ENCODE results near the gene TXLNB.
"Not testable (repeated sequence)": the region's sequence is repeated elsewhere in the genome, so short reads cannot be mapped to it uniquely, and the experiment has no call there.

The TXLNB gene

DNA sequence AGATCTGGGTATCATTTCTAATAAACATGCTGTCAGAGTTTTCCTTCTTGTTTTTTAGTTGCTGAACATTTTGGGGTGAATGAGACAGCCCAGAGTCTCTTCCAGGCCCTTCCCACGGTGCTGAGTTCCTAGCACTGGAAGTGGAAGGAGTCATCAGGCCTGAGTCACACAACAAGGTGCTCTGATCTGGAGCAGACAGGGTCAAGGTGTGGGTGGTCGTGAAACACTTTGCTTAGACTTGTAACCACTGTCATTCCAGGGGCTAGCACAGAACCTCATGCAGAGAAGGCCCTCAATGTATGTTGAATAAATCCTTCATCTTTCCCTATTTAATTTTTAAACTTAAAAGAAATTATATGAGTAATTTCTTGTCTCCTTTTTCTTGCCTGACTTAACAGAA is 60.6 kb downstream of the TXLNB start:
- H3K79me2 ChIP-seq (ENCODE audit: insufficient read depth, low read length): no peaks in the 10 kb centered on the region

DNA sequence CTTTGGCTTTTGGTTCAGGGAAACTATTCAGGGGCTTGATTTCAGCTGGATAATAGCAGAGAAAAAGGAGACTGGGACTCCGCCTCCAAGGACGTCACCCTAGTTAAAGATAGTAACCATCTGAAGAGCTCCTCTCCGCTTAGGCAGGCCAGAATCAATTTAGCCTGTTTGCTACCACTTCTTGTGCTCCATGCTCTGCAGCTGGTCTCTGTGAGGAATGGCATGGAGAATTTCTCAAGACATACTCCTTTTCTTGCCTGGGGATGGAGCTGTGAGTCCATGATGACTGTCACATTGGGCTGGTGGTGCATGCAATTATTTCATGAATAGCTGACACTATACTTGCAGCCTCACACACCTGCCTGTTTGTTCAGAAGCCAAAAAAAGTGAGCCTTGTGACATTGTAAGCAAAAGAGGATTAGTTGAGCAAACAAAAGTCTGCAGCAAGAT is 61.4 kb downstream of the TXLNB start:
- Histone ChIP-seq H3K9me2 (ENCODE audit: low read depth, low read length) (no peaks in the 10 kb centered on the region), H3F3A (ENCODE audit: insufficient read depth, low read length) (no peaks in the 10 kb centered on the region), H3K4me1 (ENCODE audit: insufficient read depth, low read length, severe bottlenecking) (peaks cover 33% of the 10 kb centered on the region), H3K36me3 (ENCODE audit: insufficient read depth, low read length) (no peaks in the 10 kb centered on the region; the same call in 1 of the 2 replicates), H2AFZ (ENCODE audit: low read length) (peak overlapping the region; percentile 24), H3K9me3 (ENCODE audit: low read length) (peaks cover 6% of the 10 kb centered on the region; the same call in 1 of the 2 replicates), H3K4me3 (ENCODE audit: low read depth, low read length, poor library complexity, severe bottlenecking) (no peak overlapping the region), H4K20me1 (ENCODE audit: insufficient read depth, low read length) (no peaks in the 10 kb centered on the region), H3K79me2 (ENCODE audit: insufficient read depth, low read length) (no peaks in the 10 kb centered on the region), H3K9ac (ENCODE audit: low read length) (peak overlapping the region; percentile 12; the same call in 1 of the 2 replicates), H3K27ac (ENCODE audit: low read depth, low read length, poor library complexity, severe bottlenecking) (peak overlapping the region; percentile 75), H3K4me2 (ENCODE audit: low read length) (peak overlapping the region; percentile 19; the same call in 1 of the 2 replicates), H3K27me3 (ENCODE audit: insufficient read depth, low read length) (no peaks in the 10 kb centered on the region)
- TF ChIP-seq EZH2 (IDR thresholded peaks at IDR 0.05; ENCODE audit: borderline replicate concordance, low read length): no peak
- TF ChIP-seq, protein P1, sequence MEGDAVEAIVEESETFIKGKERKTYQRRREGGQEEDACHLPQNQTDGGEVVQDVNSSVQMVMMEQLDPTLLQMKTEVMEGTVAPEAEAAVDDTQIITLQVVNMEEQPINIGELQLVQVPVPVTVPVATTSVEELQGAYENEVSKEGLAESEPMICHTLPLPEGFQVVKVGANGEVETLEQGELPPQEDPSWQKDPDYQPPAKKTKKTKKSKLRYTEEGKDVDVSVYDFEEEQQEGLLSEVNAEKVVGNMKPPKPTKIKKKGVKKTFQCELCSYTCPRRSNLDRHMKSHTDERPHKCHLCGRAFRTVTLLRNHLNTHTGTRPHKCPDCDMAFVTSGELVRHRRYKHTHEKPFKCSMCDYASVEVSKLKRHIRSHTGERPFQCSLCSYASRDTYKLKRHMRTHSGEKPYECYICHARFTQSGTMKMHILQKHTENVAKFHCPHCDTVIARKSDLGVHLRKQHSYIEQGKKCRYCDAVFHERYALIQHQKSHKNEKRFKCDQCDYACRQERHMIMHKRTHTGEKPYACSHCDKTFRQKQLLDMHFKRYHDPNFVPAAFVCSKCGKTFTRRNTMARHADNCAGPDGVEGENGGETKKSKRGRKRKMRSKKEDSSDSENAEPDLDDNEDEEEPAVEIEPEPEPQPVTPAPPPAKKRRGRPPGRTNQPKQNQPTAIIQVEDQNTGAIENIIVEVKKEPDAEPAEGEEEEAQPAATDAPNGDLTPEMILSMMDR (IDR thresholded peaks at IDR 0.05; ENCODE audit: low read length): peak; percentile 60

More for the DNA sequence above, 60.6 kb downstream of the TXLNB start:
- TF ChIP-seq EZH2 (IDR thresholded peaks at IDR 0.05; ENCODE audit: borderline replicate concordance, low read length): no peak
- Histone ChIP-seq H3K4me1 (ENCODE audit: insufficient read depth, low read length, severe bottlenecking) (peaks cover 37% of the 10 kb centered on the region), H3K9me3 (ENCODE audit: low read length) (peaks cover 6% of the 10 kb centered on the region; the same call in 1 of the 2 replicates), H3K9me2 (ENCODE audit: low read depth, low read length) (no peaks in the 10 kb centered on the region), H3K27me3 (ENCODE audit: insufficient read depth, low read length) (no peaks in the 10 kb centered on the region), H3K27ac (ENCODE audit: low read depth, low read length, poor library complexity, severe bottlenecking) (peak overlapping the region; percentile 75), H3K36me3 (ENCODE audit: insufficient read depth, low read length) (no peaks in the 10 kb centered on the region; the same call in 1 of the 2 replicates), H3K9ac (ENCODE audit: low read length) (peak overlapping the region; percentile 8; the same call in 1 of the 2 replicates), H3K4me2 (ENCODE audit: low read length) (no peak overlapping the region), H4K20me1 (ENCODE audit: insufficient read depth, low read length) (no peaks in the 10 kb centered on the region), H2AFZ (ENCODE audit: low read length) (no peak overlapping the region), H3K4me3 (ENCODE audit: low read depth, low read length, poor library complexity, severe bottlenecking) (no peak overlapping the region), H3F3A (ENCODE audit: insufficient read depth, low read length) (no peaks in the 10 kb centered on the region)

DNA sequence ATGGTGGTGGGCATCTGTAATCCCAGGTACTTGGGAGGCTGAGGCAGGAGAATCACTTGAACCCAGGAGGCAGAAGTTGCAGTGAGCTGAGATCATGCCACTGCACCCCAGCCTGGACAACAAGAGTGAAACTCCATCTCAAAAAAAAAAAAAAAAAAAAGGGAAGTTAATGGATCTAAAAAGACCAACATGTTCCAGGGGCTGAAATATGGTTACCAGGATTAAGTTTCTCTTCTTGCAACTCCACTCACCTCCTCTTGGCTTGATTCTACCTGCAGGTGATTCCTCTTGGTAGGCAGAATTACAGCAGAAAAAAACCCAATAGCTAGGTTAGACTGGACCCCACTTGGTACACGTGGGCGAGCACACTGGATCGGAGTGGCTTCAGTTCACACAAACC is 63.4 kb downstream of the TXLNB start:
- not testable (repeated sequence) for H3K9me3 ChIP-seq (ENCODE audit: low read length)

DNA sequence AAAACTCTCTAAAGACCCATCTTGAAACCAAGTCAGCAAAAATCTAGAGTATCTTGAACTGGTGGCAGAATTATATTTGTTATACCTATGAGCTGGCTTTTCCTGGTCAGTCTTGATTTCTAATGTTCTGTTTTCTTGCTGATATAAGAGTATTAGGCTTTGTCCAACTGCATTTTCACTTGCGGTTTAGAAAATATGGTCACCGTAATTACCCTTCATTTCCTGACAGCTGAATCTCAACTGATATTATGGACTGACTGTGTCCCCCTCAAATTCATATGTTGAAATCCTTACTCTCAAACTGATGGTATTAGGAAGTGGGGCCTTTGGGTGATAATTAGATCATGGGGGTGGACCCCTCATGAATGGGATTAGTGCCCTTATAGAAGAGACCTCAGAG is 72.1 kb downstream of the TXLNB start:
- Histone ChIP-seq H3K27ac (ENCODE audit: low read depth, low read length, poor library complexity, severe bottlenecking) (peak overlapping the region; percentile 71), H3K4me1 (ENCODE audit: insufficient read depth, low read length, severe bottlenecking) (peaks cover 12% of the 10 kb centered on the region), H3K36me3 (ENCODE audit: insufficient read depth, low read length) (no peaks in the 10 kb centered on the region), H3K4me2 (ENCODE audit: low read length) (peak overlapping the region; percentile 58), H3K9me3 (ENCODE audit: low read length) (peaks cover 6% of the 10 kb centered on the region), H3K9me2 (ENCODE audit: low read depth, low read length) (no peaks in the 10 kb centered on the region), H3K9ac (ENCODE audit: low read length) (peak overlapping the region; percentile 43), H3K79me2 (ENCODE audit: insufficient read depth, low read length) (no peaks in the 10 kb centered on the region), H3K27me3 (ENCODE audit: insufficient read depth, low read length) (no peaks in the 10 kb centered on the region), H3F3A (ENCODE audit: insufficient read depth, low read length) (no peaks in the 10 kb centered on the region), H4K20me1 (ENCODE audit: insufficient read depth, low read length) (no peaks in the 10 kb centered on the region), H2AFZ (ENCODE audit: low read length) (no peak overlapping the region), H3K4me3 (ENCODE audit: low read depth, low read length, poor library complexity, severe bottlenecking) (peak overlapping the region; percentile 45)
- TF ChIP-seq EZH2 (IDR thresholded peaks at IDR 0.05; ENCODE audit: borderline replicate concordance, low read length): no peak
- TF ChIP-seq, protein P1 (IDR thresholded peaks at IDR 0.05; ENCODE audit: low read length): no peak

More for the DNA sequence above, 63.4 kb downstream of the TXLNB start:
- peaks cover 33% of the 10 kb centered on the region for H3K4me1 ChIP-seq (ENCODE audit: insufficient read depth, low read length, severe bottlenecking)
- H3K27me3 ChIP-seq (ENCODE audit: insufficient read depth, low read length); H3K9me2 ChIP-seq (ENCODE audit: low read depth, low read length); H3K4me2 ChIP-seq (ENCODE audit: low read length); H3K4me3 ChIP-seq (ENCODE audit: low read depth, low read length, poor library complexity, severe bottlenecking); H3F3A ChIP-seq (ENCODE audit: insufficient read depth, low read length); H3K9ac ChIP-seq (ENCODE audit: low read length); H3K36me3 ChIP-seq (ENCODE audit: insufficient read depth, low read length); H3K27ac ChIP-seq (ENCODE audit: low read depth, low read length, poor library complexity, severe bottlenecking); H3K79me2 ChIP-seq (ENCODE audit: insufficient read depth, low read length); H4K20me1 ChIP-seq (ENCODE audit: insufficient read depth, low read length); H2AFZ ChIP-seq (ENCODE audit: low read length): not testable (repeated sequence)
